Type B pancreatic cell (in vitro differentiated cells): ENCODE data around the gene DIPK2A. TPM values are rescaled to one million over a fixed set of nuclear protein-coding genes. Genes with fewer than 3 reads are reported as not detected.

Experiments
- DNase-seq: peaks from one replicate; pipeline ENCODE4 v3.0.0; 2021; ENCODE audit warnings: mixed read lengths; ENCODE audit not compliant: unreplicated experiment; ENCODE audit errors: extremely low spot score
- H3K27ac Mint-ChIP-seq: 2 replicates; pipeline ENCODE4 v1.8.0; 2021; ENCODE audit warnings: mild to moderate bottlenecking, mixed read lengths
- H3K27me3 Mint-ChIP-seq: 2 replicates; pipeline ENCODE4 v1.8.0; 2021; ENCODE audit warnings: mixed read lengths
- H3K36me3 Mint-ChIP-seq: 2 replicates; pipeline ENCODE4 v1.8.0; 2021; ENCODE audit warnings: mixed read lengths
- H3K4me1 Mint-ChIP-seq: one replicate; pipeline ENCODE4 v1.8.0; 2021; ENCODE audit warnings: mixed read lengths; ENCODE audit not compliant: unreplicated experiment
- H3K4me3 Mint-ChIP-seq: 2 replicates; pipeline ENCODE4 v1.8.0; 2021; ENCODE audit warnings: mild to moderate bottlenecking, mixed read lengths
- H3K9me3 Mint-ChIP-seq: 2 replicates; pipeline ENCODE4 v1.8.0; 2021; ENCODE audit warnings: mixed read lengths
- CTCF ChIP-seq: fragments of 200-600 bp; sonication (generic); conservative IDR thresholded peaks from 2 replicates; pipeline ENCODE4 v1.5.0; 2021; ENCODE audit warnings: antibody characterized with exemption, mild to moderate bottlenecking
- long read RNA-seq: library from polyadenylated mRNA; unstranded; transcript quantifications from one replicate; pipeline ENCODE4 v2.0.0, GENCODE V29; 2020
- total RNA-seq: library from RNA; stranded (reverse); gene quantifications from 2 replicates; pipeline ENCODE4 v1.2.1, GENCODE V29; 2021; ENCODE audit warnings: low replicate concordance

The DIPK2A gene
- 30.3 and 32.1 TPM in 2 replicates for total RNA-seq
- long read RNA-seq, full-length matches to known transcripts: 3 of 9 reads
- long read RNA-seq, partial matches to known transcripts: 0 of 9 reads
- long read RNA-seq, other reads (novel, unspliced or antisense): 6 of 9 reads

- Mint-ChIP-seq H3K4me1 (peaks cover 12% of the 10 kb centered on the region), H3K36me3 (no peaks in the 10 kb centered on the region), H3K4me3 (peak within 1 kb of the TSS; percentile 94), H3K9me3 (no peaks in the 10 kb centered on the region), H3K27ac (peak within 1 kb of the TSS; percentile 99), H3K27me3 (peaks cover 3% of the 10 kb centered on the region)
- TF ChIP-seq CTCF: no peak
- DNase-seq: peak; percentile 94
These were observed at the start of gene DIPK2A for GRCh38 chr3:143971359-143972154. Gene DIPK2A (plus strand): TSS chr3:143971823. CDS start chr3:143972333, 510 bp downstream.

GRCh38 chr3:143924522-143925285 lies 46.9 kb upstream of the DIPK2A start:
- no peaks in the 10 kb centered on the region for H3K36me3 Mint-ChIP-seq
- H3K4me1 Mint-ChIP-seq: no peaks in the 10 kb centered on the region
- H3K27ac Mint-ChIP-seq: no peak overlapping the region
- no peak for DNase-seq
- no peak for TF ChIP-seq CTCF
- no peak overlapping the region for H3K4me3 Mint-ChIP-seq
- no peaks in the 10 kb centered on the region for H3K27me3 Mint-ChIP-seq
- peaks cover 4% of the 10 kb centered on the region for H3K9me3 Mint-ChIP-seq

GRCh38 chr3:143928056-143928455 lies 43.6 kb upstream of the DIPK2A start:
- TF ChIP-seq CTCF: no peak
- H3K27ac Mint-ChIP-seq: no peak overlapping the region
- H3K27me3 Mint-ChIP-seq: no peaks in the 10 kb centered on the region
- no peak overlapping the region for H3K4me3 Mint-ChIP-seq
- no peak for DNase-seq
- H3K9me3 Mint-ChIP-seq: no peaks in the 10 kb centered on the region
- H3K4me1 Mint-ChIP-seq: no peaks in the 10 kb centered on the region
- no peaks in the 10 kb centered on the region for H3K36me3 Mint-ChIP-seq

- no peak for DNase-seq
- no peak overlapping the region for H3K4me3 Mint-ChIP-seq
- no peaks in the 10 kb centered on the region for H3K9me3 Mint-ChIP-seq
- no peak for TF ChIP-seq CTCF
- H3K27me3 Mint-ChIP-seq: no peaks in the 10 kb centered on the region
- no peaks in the 10 kb centered on the region for H3K4me1 Mint-ChIP-seq
- H3K36me3 Mint-ChIP-seq: no peaks in the 10 kb centered on the region
- no peak overlapping the region for H3K27ac Mint-ChIP-seq
These were observed 42.9 kb upstream of the DIPK2A start for GRCh38 chr3:143928541-143929255.

- DNase-seq: no peak
- Mint-ChIP-seq H3K9me3 (peaks cover 3% of the 10 kb centered on the region), H3K27ac (no peak overlapping the region), H3K4me1 (no peaks in the 10 kb centered on the region), H3K4me3 (no peak overlapping the region), H3K27me3 (no peaks in the 10 kb centered on the region), H3K36me3 (no peaks in the 10 kb centered on the region)
- TF ChIP-seq CTCF: no peak
These were observed 36.8 kb upstream of the DIPK2A start for GRCh38 chr3:143934791-143935190.
